NCI-H524 (cell line): ENCODE measurements around the gene NFATC1.

Experiments
- DNase-seq, 2 experiments: peaks; one replicate each; lab custom pipeline; 2025; lab: John Stamatoyannopoulos, UW

Gene NFATC1

DNA sequence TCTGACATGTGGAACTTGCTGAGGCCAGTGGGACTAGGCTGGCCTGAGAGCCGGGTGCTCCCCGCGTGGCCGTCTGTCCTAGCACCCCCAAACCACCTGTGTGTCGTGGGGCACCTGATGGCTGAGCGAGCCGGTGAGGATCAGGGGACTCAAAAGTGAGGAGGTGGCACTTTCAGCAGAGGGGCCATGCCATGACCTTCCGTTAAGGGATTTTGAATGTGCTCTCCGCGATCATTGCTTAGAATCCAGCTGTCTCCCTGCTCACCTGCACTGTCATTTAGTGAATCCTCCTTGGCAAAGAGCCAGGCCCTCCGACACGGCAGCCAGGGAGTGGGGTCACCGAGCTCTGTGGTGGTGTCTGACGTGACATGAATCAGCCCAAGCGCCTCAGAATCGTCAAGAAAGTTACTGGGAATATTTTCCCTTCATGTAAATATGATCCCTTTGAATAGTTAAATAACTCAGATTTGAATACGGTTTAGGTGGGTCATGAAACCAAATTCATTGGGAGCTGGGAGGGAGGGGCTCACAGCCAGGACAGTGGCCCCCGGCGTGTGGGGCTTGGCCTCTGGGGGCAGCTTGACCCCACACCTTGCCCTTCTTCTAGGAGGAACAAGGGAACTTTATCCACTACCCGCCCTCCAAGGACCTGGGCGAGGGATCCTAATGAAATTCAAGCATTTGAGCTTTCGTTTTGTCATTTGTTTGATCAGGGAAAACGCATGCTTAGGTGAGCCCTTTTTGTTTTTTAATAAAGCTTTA is 9.5 kb downstream of the NFATC1 start:
- DNase-seq = peak in 1 of 2 experiments; percentile 16

DNA sequence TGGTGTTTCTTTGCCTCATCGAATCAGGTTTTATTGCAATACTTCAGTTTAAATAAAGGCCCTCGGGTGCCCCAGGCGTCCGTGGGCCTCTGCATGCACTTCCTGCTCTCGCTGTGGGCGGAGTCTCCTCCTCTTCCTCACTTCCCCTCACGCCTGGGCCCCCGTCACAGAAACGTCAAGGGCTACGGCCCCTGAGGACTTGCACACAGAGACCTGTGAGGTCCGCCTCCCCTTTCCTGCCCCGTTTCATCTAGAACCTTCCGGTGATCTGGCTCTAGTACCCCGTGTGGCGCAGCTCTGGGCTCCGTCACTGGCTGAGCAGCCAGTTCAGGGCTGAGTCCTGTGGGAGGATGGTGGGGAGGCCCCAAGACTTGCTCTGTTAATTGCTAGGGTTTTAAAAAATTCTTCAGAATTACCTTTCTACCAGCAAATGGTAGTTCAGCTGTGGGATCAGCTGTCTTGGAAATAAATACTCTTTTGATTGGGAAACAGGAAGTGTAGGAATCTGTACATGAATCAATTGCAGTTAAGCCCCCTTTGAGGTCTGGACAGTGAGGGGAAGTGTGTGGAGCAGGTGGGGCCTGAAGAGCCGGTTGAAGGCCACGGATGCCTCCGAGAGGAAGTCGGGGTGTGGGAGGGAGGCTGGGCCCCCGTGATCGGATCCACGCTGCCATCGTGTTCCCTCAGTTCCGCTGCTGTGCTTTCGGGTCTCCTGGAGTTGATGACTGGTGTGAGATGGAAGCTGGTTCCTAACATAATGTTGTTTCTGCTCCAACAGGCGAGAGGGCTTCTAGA is 10.2 kb downstream of the NFATC1 start:
- DNase-seq = no peak

DNA sequence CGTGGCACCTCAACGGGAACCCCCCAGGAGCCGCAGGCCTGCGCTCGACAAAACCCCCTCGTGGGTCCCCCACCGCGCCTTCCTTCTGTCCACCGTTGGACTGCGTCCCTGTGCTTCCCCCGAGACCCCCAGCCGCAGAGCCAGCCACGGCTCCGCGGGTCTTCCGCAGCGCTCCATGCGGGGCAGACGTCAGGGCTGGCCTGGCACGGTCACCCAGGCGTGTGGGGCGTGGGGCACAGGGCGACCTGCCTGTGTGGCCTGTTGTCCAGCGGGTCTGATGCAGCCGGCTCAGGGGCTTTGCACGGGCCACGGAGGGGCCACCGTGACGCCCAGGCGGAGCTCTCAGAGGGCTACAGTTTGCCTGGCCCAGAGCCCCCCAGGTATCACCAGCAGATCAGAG is 11.0 kb downstream of the NFATC1 start:
- DNase-seq = no peak

DNA sequence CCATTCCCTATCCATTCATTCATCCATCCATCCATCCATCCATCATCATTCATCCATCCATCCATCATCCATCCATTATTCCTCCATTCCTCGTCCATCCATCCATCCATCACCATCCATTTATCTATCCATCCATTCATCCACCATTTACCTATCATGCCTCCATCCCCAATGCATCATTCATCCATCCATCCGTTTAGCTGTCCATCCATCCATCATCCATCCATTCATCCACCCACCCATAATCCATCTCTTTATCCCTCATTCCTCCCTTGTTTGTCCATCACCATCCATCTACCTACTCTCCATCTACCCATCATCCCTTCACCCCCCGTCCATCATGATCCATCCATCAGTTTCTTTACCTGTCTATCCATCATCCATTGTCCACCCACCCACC is 13.6 kb downstream of the NFATC1 start:
- DNase-seq = no peak

DNA sequence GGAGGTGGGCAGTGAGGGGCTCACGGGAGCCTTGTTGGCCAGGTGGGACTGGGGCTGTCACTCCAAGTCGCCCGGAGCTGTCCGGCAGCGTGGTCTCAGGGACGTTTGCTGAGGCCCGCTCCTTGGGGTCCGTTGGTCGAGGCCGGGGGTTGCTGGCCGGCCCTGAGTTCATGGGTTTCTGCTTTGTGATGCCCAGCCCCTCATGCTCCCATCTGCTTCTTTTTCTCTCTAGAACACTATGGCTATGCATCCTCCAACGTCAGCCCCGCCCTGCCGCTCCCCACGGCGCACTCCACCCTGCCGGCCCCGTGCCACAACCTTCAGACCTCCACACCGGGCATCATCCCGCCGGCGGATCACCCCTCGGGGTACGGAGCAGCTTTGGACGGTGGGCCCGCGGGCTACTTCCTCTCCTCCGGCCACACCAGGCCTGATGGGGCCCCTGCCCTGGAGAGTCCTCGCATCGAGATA is 14.5 kb downstream of the NFATC1 start:
- no peak for DNase-seq

DNA sequence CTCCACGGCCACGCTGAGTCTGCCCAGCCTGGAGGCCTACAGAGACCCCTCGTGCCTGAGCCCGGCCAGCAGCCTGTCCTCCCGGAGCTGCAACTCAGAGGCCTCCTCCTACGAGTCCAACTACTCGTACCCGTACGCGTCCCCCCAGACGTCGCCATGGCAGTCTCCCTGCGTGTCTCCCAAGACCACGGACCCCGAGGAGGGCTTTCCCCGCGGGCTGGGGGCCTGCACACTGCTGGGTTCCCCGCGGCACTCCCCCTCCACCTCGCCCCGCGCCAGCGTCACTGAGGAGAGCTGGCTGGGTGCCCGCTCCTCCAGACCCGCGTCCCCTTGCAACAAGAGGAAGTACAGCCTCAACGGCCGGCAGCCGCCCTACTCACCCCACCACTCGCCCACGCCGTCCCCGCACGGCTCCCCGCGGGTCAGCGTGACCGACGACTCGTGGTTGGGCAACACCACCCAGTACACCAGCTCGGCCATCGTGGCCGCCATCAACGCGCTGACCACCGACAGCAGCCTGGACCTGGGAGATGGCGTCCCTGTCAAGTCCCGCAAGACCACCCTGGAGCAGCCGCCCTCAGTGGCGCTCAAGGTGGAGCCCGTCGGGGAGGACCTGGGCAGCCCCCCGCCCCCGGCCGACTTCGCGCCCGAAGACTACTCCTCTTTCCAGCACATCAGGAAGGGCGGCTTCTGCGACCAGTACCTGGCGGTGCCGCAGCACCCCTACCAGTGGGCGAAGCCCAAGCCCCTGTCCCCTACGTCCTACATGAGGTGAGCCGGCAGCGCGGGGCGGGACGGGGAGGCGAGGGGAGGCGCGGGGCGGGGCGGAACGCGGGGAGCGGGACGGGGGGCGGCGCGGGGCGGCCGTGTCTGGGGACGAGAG is 15.2 kb downstream of the NFATC1 start:
- DNase-seq = no peak

DNA sequence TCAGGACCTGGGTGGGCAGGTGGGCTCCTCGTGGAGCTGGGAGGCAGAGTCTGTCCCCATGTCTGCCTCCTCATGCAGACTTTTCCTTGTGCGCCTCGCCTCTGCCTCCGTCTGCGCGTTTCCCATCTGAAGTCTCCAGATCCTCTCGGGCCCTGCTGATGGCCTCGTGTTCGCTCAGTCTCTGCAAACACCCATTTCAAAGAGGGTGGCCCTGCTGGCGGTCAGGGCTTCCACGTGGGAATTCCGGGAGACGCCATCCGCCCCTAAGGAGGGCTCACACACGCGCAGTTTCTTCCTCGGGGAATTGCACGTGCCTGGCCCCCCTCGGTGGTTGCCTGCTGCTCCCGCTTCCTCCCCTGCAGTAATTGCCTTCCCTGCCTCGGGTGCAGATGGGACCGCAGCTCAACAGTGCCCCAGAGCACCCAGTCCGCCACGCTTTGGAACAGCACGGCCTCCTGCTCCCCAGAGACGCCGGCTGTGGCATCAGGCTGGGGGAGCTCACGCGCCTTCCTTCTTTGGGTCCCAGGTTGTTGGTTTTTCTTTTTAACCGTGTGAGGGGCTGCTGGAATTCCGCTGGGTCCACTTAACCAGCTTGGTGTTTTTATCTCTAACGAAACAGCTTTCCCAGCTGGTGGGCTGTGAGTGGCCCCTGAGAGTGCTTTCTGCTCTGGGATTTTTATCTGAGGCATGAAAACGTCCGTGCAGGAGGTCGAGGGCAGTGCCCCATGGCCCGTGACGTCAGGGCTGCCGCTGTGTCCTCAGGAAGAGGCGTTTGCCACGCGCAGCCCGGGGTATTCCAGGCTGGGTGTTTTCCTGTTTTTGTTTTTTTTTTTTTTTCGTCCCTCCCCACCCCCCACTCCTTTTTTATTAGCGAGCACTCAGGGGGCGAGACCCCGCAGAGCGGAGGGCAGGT is 16.1 kb downstream of the NFATC1 start:
- peak; percentile 33 to 48 for DNase-seq

DNA sequence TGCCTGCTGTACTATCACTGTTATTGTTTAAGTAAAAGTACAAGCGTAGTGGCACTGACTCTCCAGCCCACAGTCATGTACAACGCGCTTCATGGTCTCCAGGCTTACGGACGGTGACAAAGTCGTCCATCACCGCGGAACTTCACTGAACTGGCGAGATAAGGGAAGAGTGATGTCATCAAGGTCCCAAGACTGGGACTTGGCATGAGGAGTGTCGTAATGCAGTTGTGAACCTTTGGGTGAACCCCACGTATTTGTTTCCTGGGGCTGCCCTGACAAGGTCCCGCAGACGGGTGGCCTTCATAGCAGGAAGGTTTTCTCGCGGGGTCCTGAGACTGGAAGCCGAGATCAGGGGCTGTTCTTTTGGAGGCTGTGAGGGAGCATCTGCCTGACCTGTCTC is 17.3 kb downstream of the NFATC1 start:
- DNase-seq = no peak

DNA sequence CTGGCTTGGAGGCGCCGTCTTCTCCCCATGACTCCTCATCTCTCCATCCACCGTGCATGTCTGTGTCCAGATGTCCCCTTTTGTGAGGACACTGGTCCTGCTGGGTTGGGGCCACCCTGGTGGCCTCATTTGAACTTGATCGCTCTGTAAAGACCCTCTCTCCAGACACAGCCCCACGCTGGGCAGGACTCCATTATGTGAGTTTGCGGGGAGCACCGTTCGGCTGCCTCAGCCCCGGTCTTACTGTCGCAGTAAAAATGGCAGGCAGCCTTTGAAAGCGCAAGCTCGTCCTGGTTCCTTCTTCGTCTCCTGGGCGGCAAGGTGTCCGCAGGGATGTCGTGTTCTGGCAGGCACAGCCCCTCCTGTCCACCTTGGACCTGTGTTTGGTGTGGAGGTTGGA is 17.7 kb downstream of the NFATC1 start:
- no peak for DNase-seq

DNA sequence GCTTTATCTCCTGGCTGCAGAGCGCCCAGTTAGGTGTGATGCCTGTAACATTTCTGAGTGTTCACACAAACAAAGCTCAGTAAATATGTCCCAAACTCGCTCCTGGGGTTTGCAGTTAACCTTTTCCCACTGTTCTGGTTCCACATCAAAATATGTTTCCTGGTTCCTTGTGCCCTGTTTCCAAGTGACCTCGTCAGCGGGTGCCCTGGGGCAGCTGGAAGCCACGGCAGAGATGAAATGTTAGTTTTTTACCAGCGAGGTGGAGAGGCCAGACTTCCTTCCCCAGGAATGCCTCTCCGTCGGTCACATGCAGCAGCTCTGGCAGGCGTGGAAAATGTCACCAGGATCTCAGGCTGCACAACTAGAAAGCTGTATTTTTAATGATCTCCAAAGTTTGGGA is 18.2 kb downstream of the NFATC1 start:
- no peak for DNase-seq

DNA sequence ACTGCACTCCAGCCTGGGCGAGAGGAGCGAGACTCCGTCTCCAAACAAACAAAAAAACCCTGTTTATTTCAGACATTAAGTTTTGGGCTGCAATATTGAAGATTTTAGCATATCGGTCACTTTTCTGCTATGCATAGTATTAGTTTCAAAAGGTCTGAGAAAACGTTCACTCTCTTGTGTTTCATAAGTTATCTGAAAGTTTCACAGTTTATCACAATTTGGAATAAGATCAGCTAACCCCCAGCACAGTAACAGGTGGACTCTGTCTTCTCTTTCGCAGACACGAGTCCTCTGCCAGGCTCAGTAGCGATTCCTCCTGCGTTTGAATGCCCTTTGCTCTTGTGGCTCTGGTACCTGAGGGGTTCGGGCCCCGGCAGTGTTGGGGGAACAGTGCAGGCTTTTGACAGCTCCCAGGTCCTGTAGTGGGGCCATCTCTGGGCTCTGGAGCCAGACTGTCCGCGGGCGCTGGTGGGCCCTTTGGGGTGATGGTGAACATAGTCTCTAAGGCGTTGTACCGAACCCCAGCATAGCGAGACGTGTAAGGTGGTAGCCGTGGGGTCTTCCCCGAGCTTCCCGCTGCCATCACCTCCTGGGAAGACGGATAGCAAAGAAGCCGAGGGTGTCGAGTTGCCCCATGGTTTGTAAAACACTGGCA is 20.4 kb downstream of the NFATC1 start:
- no peak for DNase-seq

DNA sequence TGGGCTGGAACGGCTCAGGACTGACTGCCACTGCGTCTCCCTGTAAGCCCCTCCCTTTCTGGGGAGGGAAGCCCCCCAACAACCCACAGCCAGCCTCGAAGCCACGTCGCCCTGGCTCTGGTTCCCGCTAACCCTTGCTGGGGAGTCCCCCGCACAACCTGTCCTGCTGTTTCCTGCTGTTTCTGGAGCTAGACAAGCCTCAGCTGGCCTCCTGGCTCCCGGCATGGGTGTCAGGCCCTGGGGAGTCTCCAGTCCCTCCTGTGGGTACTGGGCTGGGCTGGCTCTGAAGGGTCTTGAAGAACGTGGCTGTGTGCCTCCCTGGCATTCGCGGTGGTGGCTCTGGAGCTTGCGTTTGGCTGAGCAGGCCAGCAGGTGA is 20.9 kb downstream of the NFATC1 start:
- no peak for DNase-seq

DNA sequence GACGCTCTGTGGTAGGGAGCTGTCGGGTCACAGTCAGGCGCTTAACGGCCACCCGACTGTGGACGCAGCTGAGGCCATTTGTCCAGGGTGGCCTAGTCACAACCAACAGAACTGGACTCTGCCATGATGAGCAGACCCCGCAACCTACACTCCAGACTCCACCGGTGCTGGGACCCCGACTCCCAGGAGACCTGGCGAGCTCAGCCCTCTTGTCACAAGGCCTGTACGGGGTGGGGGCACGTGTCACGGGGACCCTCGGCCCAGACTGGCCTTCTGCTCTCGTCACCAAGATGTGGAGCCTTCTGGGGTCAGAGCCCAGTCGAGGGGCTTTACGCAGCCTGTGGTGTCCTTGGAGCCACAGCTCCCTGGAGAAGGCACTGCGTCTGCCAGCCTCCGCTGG is 22.5 kb downstream of the NFATC1 start:
- DNase-seq = no peak

DNA sequence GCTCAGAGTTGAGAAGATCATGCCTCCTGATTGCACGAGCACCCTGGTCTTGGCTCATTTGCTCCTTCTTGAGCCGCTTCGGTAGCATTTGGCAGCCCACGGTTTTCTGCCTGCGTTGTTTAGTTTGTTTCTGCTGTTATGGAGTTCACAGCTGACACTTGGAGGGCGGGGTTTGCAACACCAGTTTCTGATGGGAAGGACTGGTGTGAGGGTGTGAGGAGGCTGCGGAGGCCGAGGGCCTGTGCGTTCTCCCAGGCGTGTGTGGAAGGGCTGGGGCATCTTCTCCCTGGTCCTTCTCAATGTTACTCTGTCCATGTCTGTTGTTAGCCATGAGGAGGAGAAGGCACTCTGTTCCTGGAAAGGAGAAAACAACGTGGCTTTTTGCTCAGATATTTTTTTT is 22.9 kb downstream of the NFATC1 start:
- DNase-seq = no peak

DNA sequence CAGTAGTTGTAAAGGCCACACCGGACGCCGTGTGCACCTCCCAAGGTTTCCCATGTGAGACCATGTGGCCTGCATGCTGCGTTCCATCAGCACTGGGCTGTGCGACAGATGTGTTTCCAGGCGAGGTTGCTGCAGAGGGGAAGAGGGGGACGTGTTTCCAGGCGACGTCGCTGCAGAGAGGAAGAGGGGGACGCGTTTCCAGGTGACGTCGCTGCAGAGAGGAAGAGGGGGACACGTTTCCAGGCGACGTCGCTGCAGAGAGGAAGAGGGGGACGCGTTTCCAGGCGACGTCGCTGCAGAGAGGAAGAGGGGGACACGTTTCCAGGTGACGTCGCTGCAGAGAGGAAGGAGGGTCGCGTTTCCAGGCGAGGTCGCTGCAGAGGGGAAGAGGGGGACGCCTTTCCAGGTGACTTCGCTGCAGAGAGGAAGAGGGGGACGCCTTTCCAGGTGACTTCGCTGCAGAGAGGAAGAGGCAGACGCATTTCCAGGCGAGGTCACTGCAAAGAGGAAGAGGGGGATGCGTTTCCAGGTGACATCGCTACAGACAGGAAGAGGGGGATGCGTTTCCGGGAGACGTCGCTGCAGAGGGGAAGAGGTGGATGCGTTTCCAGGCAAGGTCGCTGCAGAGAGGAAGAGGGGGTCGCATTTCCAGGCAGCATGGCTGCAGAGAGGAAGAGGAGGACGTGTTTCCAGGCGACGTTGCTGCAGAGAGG is 24.5 kb downstream of the NFATC1 start:
- DNase-seq = no peak

DNA sequence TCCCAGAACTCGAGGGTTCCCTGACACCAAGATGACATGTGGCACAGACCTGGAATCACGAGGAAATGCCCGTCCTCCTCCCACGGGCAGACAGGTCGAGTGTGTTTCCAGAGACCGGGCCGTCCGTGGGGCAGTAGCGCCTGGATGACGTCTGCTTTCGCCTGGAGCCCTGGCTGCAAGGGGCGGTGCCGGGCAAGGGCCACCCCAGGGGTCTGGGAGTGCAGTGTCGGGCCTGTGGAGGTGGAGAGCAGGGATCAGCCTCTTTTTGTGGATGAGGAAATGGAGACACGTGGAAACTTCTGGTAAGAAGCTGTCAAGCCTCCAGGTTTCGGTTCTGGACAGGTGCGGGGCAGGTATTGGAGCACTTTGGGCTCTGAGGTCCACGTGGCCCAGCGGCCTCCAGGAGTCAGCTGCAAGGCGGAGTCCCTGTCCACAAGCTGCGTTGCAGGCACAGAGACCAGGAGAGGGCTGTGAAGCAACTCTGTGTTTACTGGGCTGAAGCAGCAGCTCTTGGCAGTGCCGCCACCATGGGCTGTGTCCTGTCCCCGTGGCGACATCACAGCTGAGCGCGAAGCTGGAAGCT is 25.6 kb downstream of the NFATC1 start:
- DNase-seq = no peak

DNA sequence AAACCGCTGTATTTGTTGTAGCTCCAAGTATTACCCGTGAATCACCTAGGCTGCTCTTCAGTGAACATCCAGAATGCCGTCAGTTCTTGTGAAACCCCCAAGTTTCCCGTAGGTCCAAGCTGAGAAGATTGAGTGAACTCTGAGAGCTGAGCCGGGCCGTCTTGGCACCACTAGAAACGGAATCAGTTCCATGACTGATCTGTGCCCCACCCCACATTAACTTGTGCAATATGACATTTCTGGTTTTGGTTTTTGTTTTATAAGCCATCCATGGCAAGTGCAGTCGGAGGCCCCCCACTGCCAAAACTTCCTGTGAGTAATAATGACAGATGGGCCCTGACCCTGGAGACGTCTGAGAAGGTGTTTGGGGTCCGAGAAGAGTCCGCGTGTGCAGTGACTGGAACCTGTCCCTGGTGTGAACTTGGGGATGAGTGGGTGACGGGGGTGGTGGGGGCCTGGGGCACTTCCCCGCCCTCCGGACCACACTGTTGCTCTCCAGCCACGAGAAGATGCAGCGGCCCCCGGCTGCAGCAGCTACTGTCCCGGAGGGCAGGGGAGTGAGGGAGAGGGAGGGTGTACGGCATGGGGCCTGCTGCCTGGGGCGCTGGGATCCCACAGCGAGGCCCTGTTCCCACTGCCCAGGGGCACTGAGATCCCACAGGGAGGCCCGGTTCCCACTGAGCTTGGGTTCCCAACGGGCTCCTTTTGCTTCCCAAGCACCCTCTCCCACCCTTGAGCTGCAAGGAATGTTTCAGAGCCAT is 26.5 kb downstream of the NFATC1 start:
- no peak for DNase-seq

DNA sequence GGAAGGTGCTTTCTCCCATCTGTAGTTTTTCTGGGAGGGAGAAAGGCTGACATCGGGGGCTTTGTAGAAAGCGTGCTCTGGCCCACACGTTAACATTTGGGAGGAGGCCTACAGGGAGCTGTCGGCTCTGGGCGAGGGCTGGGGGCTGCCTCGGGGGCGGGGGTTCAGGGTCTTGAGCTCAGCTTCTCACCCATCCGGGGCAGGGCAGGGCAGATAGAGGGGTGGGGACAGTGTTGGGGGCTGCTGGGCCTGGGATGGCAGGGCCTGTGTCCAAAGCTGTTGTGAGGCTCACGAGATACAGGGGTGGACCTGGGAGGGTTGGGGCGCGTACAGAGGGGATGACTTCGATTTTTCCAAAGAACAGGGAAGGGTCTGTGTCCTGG is 27.0 kb downstream of the NFATC1 start:
- DNase-seq = no peak
